Kidney (tissue), 14 donors: ENCODE data around the gene ARID1B. TPM values are rescaled to one million over a fixed set of nuclear protein-coding genes. Genes with fewer than 3 reads are reported as not detected.
A peak's percentile ranks its signal among the peaks of the same experiment; 100 is the strongest.

ENCODE experiments used
- DNase-seq, 5 donors: peaks; one replicate each; pipeline ENCODE4 v3.0.0-alpha.2; 2013 to 2020
- FAIRE-seq: peaks from 2 replicates; lab custom pipeline; 2012; peaks lifted over from hg19 to GRCh38; lab: Jason Lieb, UNC
- H3K27ac ChIP-seq, 2 donors: one replicate each; pipeline ENCODE4 v1.7.0; 2013; ENCODE audit warnings: low read depth in 2 of 2, low read length in 2 of 2, inconsistent platforms in 1 of 2
- H3K27me3 ChIP-seq: one replicate; pipeline ENCODE4 v1.7.1; 2013; ENCODE audit warnings: low read length, inconsistent platforms; ENCODE audit not compliant: control insufficient read depth, insufficient read depth
- H3K36me3 ChIP-seq, 3 donors: one replicate each; pipeline versions ENCODE4 v1.7.0 to v1.7.1; 2013; ENCODE audit warnings: low read length in 3 of 3, control low read depth in 1 of 3, inconsistent platforms in 1 of 3; ENCODE audit not compliant: insufficient read depth in 3 of 3, control insufficient read depth in 2 of 3
- H3K4me1 ChIP-seq, 3 donors: one replicate each; pipeline versions ENCODE4 v1.7.0 to v1.7.1; 2013; ENCODE audit warnings: low read length in 3 of 3, inconsistent platforms in 1 of 3, low read depth in 1 of 3; ENCODE audit not compliant: control insufficient read depth in 2 of 3, insufficient read depth in 2 of 3
- H3K4me3 ChIP-seq, 3 donors: one replicate each; pipeline versions ENCODE4 v1.7.0 to v1.8.1; 2013; ENCODE audit warnings: low read length in 3 of 3, control low read depth in 1 of 3, inconsistent platforms in 1 of 3
- H3K9ac ChIP-seq, 3 donors: one replicate each; pipeline versions ENCODE4 v1.7.0 to v1.7.1; 2013; ENCODE audit warnings: low read length in 3 of 3, control low read depth in 1 of 3, inconsistent platforms in 1 of 3
- H3K9me3 ChIP-seq, 3 donors: one replicate each; pipeline versions ENCODE4 v1.7.0 to v1.7.1; 2013; ENCODE audit warnings: low read length in 3 of 3, control low read depth in 1 of 3, inconsistent platforms in 1 of 3; ENCODE audit not compliant: control insufficient read depth in 2 of 3, insufficient read depth in 1 of 3
- CTCF ChIP-seq: IDR thresholded peaks from 3 replicates; pipeline ENCODE4 v1.5.1; 2012; ENCODE audit warnings: mild to moderate bottlenecking, moderate library complexity, borderline replicate concordance; ENCODE audit not compliant: insufficient read depth; ENCODE audit errors: extremely low read depth
- intact Hi-C: fragments of 100-400 bp; cut with DNase I; formaldehyde crosslinking; loops from one replicate; pipeline ENCODE4 v1.11.1; 2022
- polyA plus RNA-seq: library from polyadenylated mRNA; stranded (reverse); fragments of 350-450 nt; fragmentation: Illumina TruSeq; extraction: RNeasy Lipid Tissue Mini Kit (QIAGEN cat#74804); gene quantifications from one replicate; pipeline ENCODE4 v1.2.3, GENCODE V29; 2014; ENCODE audit warnings: low read depth, low replicate concordance; ENCODE audit not compliant: insufficient read depth
- total RNA-seq: library from RNA; stranded (reverse); fragmentation: NEBNext Ultra II Directional; extraction: Animal tissue kit (Norgen Biotek cat#: 25700); gene quantifications from one replicate; pipeline ENCODE4 v1.2.1, GENCODE V29; 2021
- donor health status: control.
- donor health status: control.
- donor health status: control.
- donor health status: control.
- donor health status: control.
- donor health status: DM: yes; HTN: yes; CAD: no.
- donor health status: Normal renal cell carcinoma (clear cell type).

Gene ARID1B
- total and polyA plus RNA-seq, 2 donors from 2014 or later: 16.4 to 110 TPM

- Histone ChIP-seq H3K27ac (peak overlapping the region in 1 of 2 donors; percentile 85), H3K9ac (no peak overlapping the region), H3K36me3 (no peaks in the 10 kb centered on the region), H3K9me3 (no peaks in the 10 kb centered on the region), H3K4me1 (peaks cover 0 to 20% (median 0%) of the 10 kb centered on the region in 3 donors), H3K27me3 (no peaks in the 10 kb centered on the region), H3K4me3 (no peak overlapping the region)
- no peak for DNase-seq
- TF ChIP-seq CTCF: no peak
- FAIRE-seq: no peak
- intact Hi-C loops: loop anchor here (10.0 kb wide), 1 partner anchor 50 kb away; no protein-coding TSS in a partner anchor
Measured at GRCh38 chr6:157224951-157225574, 447.9 kb downstream of the ARID1B start.

- intact Hi-C loops: loop anchor here (10.0 kb wide), 1 partner anchor 49 kb away; no protein-coding TSS in a partner anchor
- FAIRE-seq: no peak
- peak in 1 of 5 donors; percentile 84 for DNase-seq
- Histone ChIP-seq H3K27ac (peak overlapping the region; percentile 71 to 85), H3K27me3 (no peaks in the 10 kb centered on the region), H3K9ac (no peak overlapping the region), H3K4me3 (no peak overlapping the region), H3K4me1 (peaks cover 0 to 20% (median 0%) of the 10 kb centered on the region in 3 donors), H3K36me3 (no peaks in the 10 kb centered on the region), H3K9me3 (no peaks in the 10 kb centered on the region)
- TF ChIP-seq CTCF: no peak
Measured at GRCh38 chr6:157225575-157225995, 448.4 kb downstream of the ARID1B start.

- Histone ChIP-seq H3K9ac (no peak overlapping the region), H3K36me3 (no peaks in the 10 kb centered on the region), H3K4me1 (peaks cover 0 to 20% (median 0%) of the 10 kb centered on the region in 3 donors), H3K27ac (peak overlapping the region; percentile 71 to 85), H3K9me3 (no peaks in the 10 kb centered on the region), H3K4me3 (no peak overlapping the region), H3K27me3 (no peaks in the 10 kb centered on the region)
- DNase-seq (peak in 1 of 5 donors; percentile 79), FAIRE-seq (peak; percentile 52)
- intact Hi-C loops: loop anchor here (10.0 kb wide), 1 partner anchor 49 kb away; no protein-coding TSS in a partner anchor
- TF ChIP-seq CTCF: no peak
Measured at GRCh38 chr6:157226026-157226625, 448.9 kb downstream of the ARID1B start.
